ENCODE measurements around the gene PCDHGB6.

GRCh38 chr5:141399555-141400258 is 8.1 kb upstream of the PCDHGB6 start:
- TF ChIP-seq CTCF (IDR thresholded peaks at IDR 0.05; ENCODE audit: low read length) = no peak
- no peak for TF ChIP-seq EZH2 (optimal IDR thresholded peaks at IDR 0.05; ENCODE audit: low read depth, low read length)
